Activated CD8-positive, alpha-beta memory T cell treated with anti-CD3 and anti-CD28 coated beads for 36 hours (primary cell): Measurements from ENCODE around the gene ATAD3C. TPM values are rescaled to one million over a fixed set of nuclear protein-coding genes. Genes with fewer than 3 reads are reported as not detected.
"Not testable (repeated sequence)": the region's sequence is repeated elsewhere in the genome, so short reads cannot be mapped to it uniquely, and the experiment has no call there.

Experiments used
- CTCF ChIA-PET: fragments of 350-600 bp; sonication (Branson Sonifier 250); formaldehyde crosslinking; loops from one replicate; lab custom pipeline; 2021; ENCODE audit warnings: antibody characterized with exemption; lab: Charles Lee
- POLR2A ChIA-PET: fragments of 350-600 bp; sonication (Branson Sonifier 250); formaldehyde crosslinking; loops from one replicate; lab custom pipeline; 2021; ENCODE audit warnings: antibody characterized with exemption; lab: Charles Lee
- total RNA-seq, 2 experiments: library from RNA; stranded (reverse); gene quantifications; one replicate each; pipeline ENCODE4 v1.2.3, GENCODE V29; 2021

Gene ATAD3C
- total RNA-seq, 2 experiments from 2014 or later: 1.0 to 1.3 TPM

- ChIA-PET CTCF (interaction anchor here (1.3 kb wide), 1 partner anchor 22 kb away, joined by 3 read pairs; no protein-coding TSS in a partner anchor), POLR2A (no interaction called here)
Observed at GRCh38 chr1:1482856-1483255, 33.4 kb downstream of the ATAD3C start.

DNA sequence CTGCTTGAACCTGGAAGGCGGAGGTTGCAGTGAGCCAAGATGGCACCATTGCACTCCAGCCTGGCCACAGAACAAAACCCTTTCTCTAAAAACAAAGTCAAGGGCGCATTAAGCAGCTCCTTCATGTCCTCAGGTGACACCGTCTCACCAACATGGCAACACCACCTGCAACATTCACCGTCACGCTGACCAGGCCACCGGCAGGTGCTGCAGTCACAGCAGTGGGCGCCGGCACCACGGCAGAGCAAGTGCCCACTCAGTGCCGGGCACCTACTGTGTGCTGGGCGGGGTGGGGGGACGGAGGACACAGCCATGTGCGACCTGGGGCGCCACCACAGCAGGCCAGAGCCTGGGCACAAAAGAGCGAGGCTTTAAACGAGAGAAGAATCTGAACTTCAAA lies 34.2 kb downstream of the ATAD3C start:
- POLR2A ChIA-PET: no interaction called here
- CTCF ChIA-PET: interaction anchor here (1.3 kb wide), 1 partner anchor 21 kb away, joined by 3 read pairs; no protein-coding TSS in a partner anchor

DNA sequence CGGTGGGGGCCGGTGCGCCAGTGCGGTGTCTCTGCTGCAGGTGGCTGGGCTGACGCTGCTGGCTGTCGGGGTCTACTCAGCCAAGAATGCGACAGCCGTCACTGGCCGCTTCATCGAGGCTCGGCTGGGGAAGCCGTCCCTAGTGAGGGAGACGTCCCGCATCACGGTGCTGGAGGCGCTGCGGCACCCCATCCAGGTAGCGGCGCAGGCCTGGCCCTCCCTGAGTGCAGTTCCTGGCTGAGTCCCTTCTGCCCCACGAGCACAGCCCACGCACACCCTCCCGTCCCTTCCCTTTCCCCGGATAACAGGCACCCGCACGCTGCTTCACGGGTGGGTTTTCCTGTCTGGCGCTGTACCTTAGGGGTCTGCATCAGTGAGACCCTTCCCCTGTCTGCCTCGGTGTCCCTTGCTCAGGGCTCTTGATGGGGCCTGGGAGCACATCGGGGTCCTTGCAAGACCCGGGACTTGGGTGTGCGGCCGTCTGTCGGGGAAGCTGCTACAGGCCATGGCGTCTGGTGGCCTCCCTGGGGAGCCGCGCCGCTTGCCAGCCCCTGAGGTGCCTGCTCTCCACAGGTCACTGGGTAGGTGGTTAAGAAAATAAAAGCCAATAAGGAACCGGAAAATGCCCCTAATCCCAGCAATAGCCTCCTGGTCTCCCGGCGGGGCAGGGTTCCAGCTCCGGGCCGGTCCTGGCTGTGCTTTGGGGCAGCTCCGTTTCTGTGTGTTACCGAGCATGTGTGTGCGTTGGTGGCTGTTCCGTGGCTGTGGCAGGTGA lies 35.7 kb downstream of the ATAD3C start:
- POLR2A ChIA-PET, CTCF ChIA-PET: not testable (repeated sequence)

DNA sequence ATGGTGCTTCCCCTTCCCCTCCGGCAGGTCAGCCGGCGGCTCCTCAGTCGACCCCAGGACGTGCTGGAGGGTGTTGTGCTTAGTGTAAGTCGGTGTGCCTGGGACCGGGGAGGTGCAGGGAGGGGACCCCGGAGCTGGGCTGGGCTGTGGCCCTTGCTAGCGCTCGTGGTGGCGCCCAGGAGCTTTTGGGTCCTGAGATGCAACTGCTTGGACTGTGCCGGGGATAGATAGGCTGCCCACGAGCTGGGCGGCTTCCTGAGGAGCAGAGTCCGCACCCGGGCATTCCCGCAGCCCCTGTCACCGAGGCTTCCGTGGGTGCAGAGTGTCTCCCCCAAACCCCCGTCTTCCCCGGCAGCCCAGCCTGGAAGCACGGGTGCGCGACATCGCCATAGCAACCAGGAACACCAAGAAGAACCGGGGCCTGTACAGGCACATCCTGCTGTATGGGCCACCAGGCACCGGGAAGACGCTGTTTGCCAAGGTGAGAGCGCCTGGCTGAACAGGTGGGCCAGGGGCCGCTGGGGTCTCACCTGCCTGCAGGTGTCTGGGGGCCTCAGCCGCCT lies 36.3 kb downstream of the ATAD3C start:
- CTCF ChIA-PET, POLR2A ChIA-PET: not testable (repeated sequence)

DNA sequence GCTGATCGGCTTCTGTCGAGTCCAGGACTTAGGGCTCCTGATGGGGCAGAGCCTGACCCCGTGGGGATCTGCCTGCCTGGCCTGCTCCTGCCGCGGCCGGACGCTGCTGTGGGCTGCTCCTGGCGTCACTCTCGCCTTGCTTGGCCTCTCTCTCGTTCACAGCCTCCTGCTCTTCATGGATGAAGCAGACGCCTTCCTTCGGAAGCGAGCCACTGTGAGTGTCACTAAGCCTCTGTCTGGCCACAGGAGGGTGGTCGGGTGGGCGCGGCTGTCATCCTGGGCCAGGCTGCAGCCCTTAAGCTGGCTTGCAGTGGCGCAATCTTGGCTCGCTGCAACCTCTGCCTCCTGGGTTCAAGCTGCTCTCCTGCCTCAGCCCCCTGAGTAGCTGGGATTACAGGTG lies 38.2 kb downstream of the ATAD3C start:
- ChIA-PET POLR2A (no interaction called here), CTCF (no interaction called here)

GRCh38 chr1:1489231-1489630 lies 39.7 kb downstream of the ATAD3C start:
- ChIA-PET POLR2A (no interaction called here), CTCF (no interaction called here)

GRCh38 chr1:1489861-1490260 lies 40.4 kb downstream of the ATAD3C start:
- POLR2A ChIA-PET: no interaction called here

GRCh38 chr1:1490633-1491230 lies 41.2 kb downstream of the ATAD3C start:
- CTCF ChIA-PET: no interaction called here
- POLR2A ChIA-PET: no interaction called here

More at GRCh38 chr1:1489861-1490260, 40.4 kb downstream of the ATAD3C start:
- CTCF ChIA-PET: no interaction called here

- POLR2A ChIA-PET: no interaction called here
- CTCF ChIA-PET: no interaction called here
Observed at GRCh38 chr1:1491601-1492000, 42.1 kb downstream of the ATAD3C start.

- POLR2A ChIA-PET, CTCF ChIA-PET: not testable (repeated sequence)
Observed at GRCh38 chr1:1494311-1494710, 44.8 kb downstream of the ATAD3C start.

DNA sequence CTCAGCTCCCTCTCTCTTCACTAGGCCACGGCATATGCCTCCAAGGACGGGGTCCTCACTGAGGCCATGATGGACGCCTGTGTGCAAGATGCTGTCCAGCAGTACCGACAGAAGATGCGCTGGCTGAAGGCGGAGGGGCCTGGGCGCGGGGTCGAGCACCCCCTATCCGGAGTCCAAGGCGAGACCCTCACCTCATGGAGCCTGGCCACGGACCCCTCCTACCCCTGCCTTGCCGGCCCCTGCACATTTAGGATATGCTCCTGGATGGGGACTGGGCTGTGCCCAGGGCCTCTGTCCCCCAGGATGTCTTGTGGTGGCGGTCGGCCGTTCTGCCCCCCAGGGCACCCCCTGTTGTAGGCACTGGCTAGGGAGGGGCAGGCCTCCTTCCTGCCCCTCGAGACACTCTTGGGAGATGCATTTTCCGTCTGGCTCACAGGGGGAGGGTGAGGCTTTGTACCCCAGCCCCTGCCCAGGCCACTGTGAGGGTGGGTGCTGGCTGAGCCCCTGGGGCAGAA lies 46.0 kb downstream of the ATAD3C start:
- POLR2A ChIA-PET, CTCF ChIA-PET: not testable (repeated sequence)

DNA sequence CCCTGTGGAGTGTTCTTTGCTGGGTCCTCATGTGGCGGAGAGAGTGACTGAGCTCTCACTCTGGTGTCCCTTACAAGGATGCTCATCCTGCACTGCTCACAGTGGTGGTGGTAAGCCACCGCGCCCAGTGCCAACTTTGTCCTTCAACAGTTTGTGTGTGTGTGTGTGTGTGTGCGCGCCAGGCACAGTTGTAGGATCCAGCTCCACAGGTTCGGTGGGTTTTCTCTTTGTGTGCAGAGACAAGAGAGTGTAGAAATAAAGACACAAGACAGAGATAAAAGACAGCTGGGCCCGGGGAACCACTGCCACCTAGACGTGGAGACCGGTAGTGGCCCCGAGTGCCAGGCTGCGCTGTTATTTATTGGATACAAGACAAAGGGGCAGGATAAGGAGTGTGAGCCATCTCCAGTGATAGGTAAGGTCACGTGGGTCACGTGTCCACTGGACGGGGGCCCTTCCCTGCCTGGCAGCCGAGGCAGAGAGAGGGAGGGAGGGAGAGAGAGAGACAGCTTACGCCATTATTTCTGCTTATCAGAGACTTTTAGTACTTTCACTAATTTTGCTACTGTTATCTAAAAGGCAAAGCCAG lies 55.4 kb downstream of the ATAD3C start:
- CTCF ChIA-PET: interaction anchor here (0.7 to 1.7 kb wide), 5 partner anchors 21 to 385 kb away, joined by 3 to 5 read pairs (median 3); no protein-coding TSS in a partner anchor
- POLR2A ChIA-PET: interaction anchor here (1.0 kb wide), 1 partner anchor 157 kb away, joined by 3 read pairs; no protein-coding TSS in a partner anchor

DNA sequence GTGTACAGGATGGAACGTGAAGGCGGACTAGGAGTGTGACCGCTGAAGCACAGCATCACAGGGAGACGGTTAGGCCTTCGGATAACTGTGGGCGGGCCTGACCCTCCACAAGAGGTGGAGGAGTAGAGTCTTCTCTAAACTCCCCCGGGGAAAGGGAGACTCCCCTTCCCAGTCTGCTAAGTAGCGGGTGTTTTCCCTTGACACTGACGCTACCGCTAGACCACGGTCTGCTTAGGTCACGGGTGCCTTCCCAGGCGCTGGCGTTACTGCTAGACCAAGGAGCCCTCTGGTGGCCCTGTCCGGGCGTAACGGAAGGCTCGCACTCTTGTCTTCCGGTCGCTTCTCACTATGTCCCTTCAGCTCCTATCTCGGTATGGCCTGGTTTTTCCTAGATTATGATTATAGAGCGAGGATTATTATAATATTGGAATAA lies 55.9 kb downstream of the ATAD3C start:
- POLR2A ChIA-PET: interaction anchor here (1.0 kb wide), 1 partner anchor 157 kb away, joined by 3 read pairs; no protein-coding TSS in a partner anchor
- CTCF ChIA-PET: interaction anchor here (0.7 to 1.7 kb wide), 5 partner anchors 22 to 386 kb away, joined by 3 to 5 read pairs (median 3); partner anchors contain the start of gene AURKAIP1

DNA sequence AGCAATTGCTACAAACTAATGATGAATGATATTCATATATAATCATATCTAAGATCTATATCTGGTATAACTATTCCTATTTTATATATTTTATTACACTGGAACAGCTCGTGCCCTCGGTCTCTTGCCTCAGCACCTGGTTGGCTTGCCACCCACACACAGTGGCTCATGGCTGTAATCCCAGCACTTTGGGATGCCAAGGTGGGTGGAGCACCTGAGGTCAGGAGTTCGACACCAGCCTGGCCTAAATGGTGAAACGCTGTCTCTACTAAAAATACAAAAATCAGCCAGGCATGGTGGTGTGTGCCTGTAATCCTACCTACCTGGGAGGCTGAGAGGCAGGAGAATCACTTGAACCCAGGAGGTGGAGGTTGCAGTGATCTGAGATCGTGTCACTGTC lies 56.3 kb downstream of the ATAD3C start:
- ChIA-PET CTCF (interaction anchor here (0.7 to 1.3 kb wide), 3 partner anchors 65 to 386 kb away, joined by 3 to 4 read pairs (median 3); partner anchors contain the start of gene AURKAIP1), POLR2A (interaction anchor here (1.0 kb wide), 1 partner anchor 157 kb away, joined by 3 read pairs; no protein-coding TSS in a partner anchor)

DNA sequence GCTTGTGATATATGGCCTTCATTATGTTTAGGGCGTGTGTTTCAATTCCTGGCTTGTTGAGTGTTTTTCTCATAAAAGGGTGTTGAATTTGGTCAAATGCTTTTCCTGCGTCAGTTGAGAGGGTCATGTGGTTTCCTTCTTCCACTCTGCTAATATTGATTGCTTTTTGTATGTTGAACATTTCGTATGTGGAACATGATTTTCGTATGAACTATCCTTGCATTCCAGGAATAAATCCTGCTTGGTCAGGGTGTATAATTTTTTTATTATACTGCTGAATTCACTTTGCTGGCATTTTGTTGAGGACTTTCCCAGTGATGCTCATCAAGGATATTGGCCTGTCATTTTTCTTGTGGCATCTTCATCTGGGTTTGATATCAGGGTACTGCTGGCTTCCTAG lies 57.8 kb downstream of the ATAD3C start:
- CTCF ChIA-PET: no interaction called here
- POLR2A ChIA-PET: no interaction called here

GRCh38 chr1:1508775-1509464 lies 59.4 kb downstream of the ATAD3C start:
- POLR2A ChIA-PET, CTCF ChIA-PET: not testable (repeated sequence)

- CTCF ChIA-PET: interaction anchor here (1.6 kb wide), 1 partner anchor 68 kb away, joined by 3 read pairs; no protein-coding TSS in a partner anchor
- POLR2A ChIA-PET: not testable (repeated sequence)
Observed at GRCh38 chr1:1509465-1509850, 60.0 kb downstream of the ATAD3C start.

- ChIA-PET POLR2A (no interaction called here), CTCF (interaction anchor here (1.2 to 1.6 kb wide), 2 partner anchors 10 to 70 kb away, joined by 3 read pairs; no protein-coding TSS in a partner anchor)
Observed at GRCh38 chr1:1510912-1511532, 61.5 kb downstream of the ATAD3C start.
